Pancreas (tissue), 10 donors: ENCODE measurements around the gene THAP5. TPM values are rescaled to one million over a fixed set of nuclear protein-coding genes. Genes with fewer than 3 reads are reported as not detected.

ENCODE experiments used
- ATAC-seq, 4 donors: fragments of 200-7000 bp; cut with Tn5 transposase; one replicate each; pipeline versions ENCODE4 v1.8.0 to v1.9.1; 2020; ENCODE audit warnings: mild to moderate bottlenecking in 4 of 4, moderate library complexity in 4 of 4
- DNase-seq, 6 donors: peaks; one replicate each; pipeline ENCODE4 v3.0.0-alpha.2; 2020
- FAIRE-seq: peaks from 2 replicates; lab custom pipeline; 2012; peaks lifted over from hg19 to GRCh38; lab: Jason Lieb, UNC
- H3K27ac ChIP-seq, 4 donors: fragments of 200-600 bp; sonication (generic); 1 replicate in 3 of 4; 2 replicates in 1 of 4; pipeline versions ENCODE4 v1.5.0 to v1.8.0; 2020
- H3K27me3 ChIP-seq, 4 donors: fragments of 200-600 bp; one replicate each; pipeline ENCODE4 v1.8.0; 2021
- H3K36me3 ChIP-seq, 3 donors: fragments of 200-600 bp; sonication (generic) in 1 of 3; one replicate each; pipeline versions ENCODE4 v1.5.0 to v1.8.0; 2020 to 2021
- H3K4me1 ChIP-seq, 3 donors: fragments of 200-600 bp; one replicate each; pipeline ENCODE4 v1.8.0; 2021
- H3K4me3 ChIP-seq, 4 donors: fragments of 200-600 bp; sonication (generic) in 2 of 4; one replicate each; pipeline versions ENCODE4 v1.5.0 to v1.8.0; 2020 to 2021
- H3K9me3 ChIP-seq, 4 donors: fragments of 200-600 bp; one replicate each; pipeline ENCODE4 v1.8.0; 2021
- CTCF ChIP-seq, 4 donors: fragments of 200-600 bp; sonication (generic) in 3 of 4; IDR thresholded peaks; one replicate each; pipeline versions ENCODE4 v1.5.0 to v1.8.0; 2021; ENCODE audit warnings: antibody characterized with exemption in 4 of 4
- WGBS, 2 donors: extraction: QIAGEN DNeasy Blood & Tissue Kit; methylation state at CpG; one replicate each; pipeline ENCODE4 v1.1.7; 2013; 5-methylcytosine and 5-hydroxymethylcytosine counted together
- intact Hi-C, 3 donors: fragments of 100-400 bp; cut with DNase I; formaldehyde crosslinking; loops; one replicate each; pipeline versions ENCODE4 v1.11.1 to v1.14.2; 2022
- polyA plus RNA-seq, 2 donors: library from polyadenylated mRNA; stranded (reverse); fragments of 200-250 nt; gene quantifications; one replicate each; pipeline ENCODE4 v1.2.3, GENCODE V29; 2013
- total RNA-seq, 6 donors: library from RNA; stranded (reverse); fragmentation: NEBNext Ultra II Directional in 4 of 6; extraction: Animal tissue kit (Norgen Biotek cat#: 25700) in 4 of 6; gene quantifications; one replicate each; pipeline versions ENCODE4 v1.2.1 to v1.2.4, GENCODE V29; 2021 to 2023
- donor health status: healthy with polysubstance abuse.
- donor health status: DM: no; HTN: no; CAD: no; lungs with moderate emphysema.
- donor health status: DM: no; HTN: no; CAD: no.
- donor health status: control.
- donor health status: control.
- donor health status: Bipolar disorder and iron deficiency.
- donor health status: DM: yes; HTN: yes; CAD: no.
- donor health status: DM: no; HTN: no; CAD: no.
- donor health status: DM: no; HTN: no; CAD: no.
- donor health status: DM: yes; HTN: yes; CAD: no.

THAP5 gene
- total and polyA plus RNA-seq, 8 donors = 6.4 to 17.4 (median 11.7) TPM

- FAIRE-seq = no peak
- no peak for ATAC-seq
- no peaks in the 10 kb centered on the region for H3K27me3 ChIP-seq
- no peak overlapping the region for H3K27ac ChIP-seq
- H3K4me3 ChIP-seq = no peak overlapping the region
- no peak for TF ChIP-seq CTCF (IDR thresholded peaks at IDR 0.05)
- no peaks in the 10 kb centered on the region for H3K36me3 ChIP-seq
- H3K9me3 ChIP-seq = no peaks in the 10 kb centered on the region
- 81 to 92% methylated on average over 11 of the region's 11 CpGs for WGBS, 2 donors
- intact Hi-C loops = no loop called here
- no peaks in the 10 kb centered on the region for H3K4me1 ChIP-seq
- DNase-seq = no peak
Observed at GRCh38 chr7:108604307-108605077, 35.0 kb upstream of the THAP5 start.

- WGBS, 2 donors = 82 to 94% methylated on average over 8 of the region's 8 CpGs
- no peaks in the 10 kb centered on the region for H3K27me3 ChIP-seq
- no peak for TF ChIP-seq CTCF (IDR thresholded peaks at IDR 0.05)
- no peak overlapping the region for H3K4me3 ChIP-seq
- ATAC-seq (no peak), FAIRE-seq (no peak), DNase-seq (no peak)
- no peaks in the 10 kb centered on the region for H3K36me3 ChIP-seq
- H3K9me3 ChIP-seq = no peaks in the 10 kb centered on the region
- intact Hi-C loops = no loop called here
- H3K27ac ChIP-seq = no peak overlapping the region
- H3K4me1 ChIP-seq = no peaks in the 10 kb centered on the region
Observed at GRCh38 chr7:108603656-108604306, 34.3 kb upstream of the THAP5 start.

GRCh38 chr7:108600399-108600798 lies 30.9 kb upstream of the THAP5 start:
- Histone ChIP-seq H3K4me1 (no peaks in the 10 kb centered on the region), H3K27me3 (no peaks in the 10 kb centered on the region), H3K4me3 (no peak overlapping the region), H3K9me3 (no peaks in the 10 kb centered on the region), H3K27ac (no peak overlapping the region), H3K36me3 (no peaks in the 10 kb centered on the region)
- DNase-seq (no peak), ATAC-seq (no peak), FAIRE-seq (no peak)
- TF ChIP-seq CTCF (IDR thresholded peaks at IDR 0.05) = no peak
- intact Hi-C loops = no loop called here
- WGBS, 2 donors = 24 to 44% methylated on average over 1 of the region's 1 CpG

- 65 to 66% methylated on average over 6 of the region's 6 CpGs for WGBS, 2 donors
- TF ChIP-seq CTCF (IDR thresholded peaks at IDR 0.05) = no peak
- intact Hi-C loops = no loop called here
- Histone ChIP-seq H3K9me3 (no peaks in the 10 kb centered on the region), H3K27me3 (no peaks in the 10 kb centered on the region), H3K36me3 (no peaks in the 10 kb centered on the region), H3K27ac (no peak overlapping the region), H3K4me1 (no peaks in the 10 kb centered on the region), H3K4me3 (no peak overlapping the region)
- FAIRE-seq = no peak
- ATAC-seq = peak in 1 of 4 donors; percentile 11
- no peak for DNase-seq
Observed at GRCh38 chr7:108598914-108599580, 29.5 kb upstream of the THAP5 start.
